GM21390 (cell line): ENCODE results near the gene HOXA5.
A peak's percentile ranks its signal among the peaks of the same experiment; 100 is the strongest.

Experiments used
- ATAC-seq: cut with Tn5 transposase; IDR thresholded peaks from one replicate; pipeline ENCODE4 v1.9.1; 2021; ENCODE audit not compliant: unreplicated experiment

HOXA5 gene

DNA sequence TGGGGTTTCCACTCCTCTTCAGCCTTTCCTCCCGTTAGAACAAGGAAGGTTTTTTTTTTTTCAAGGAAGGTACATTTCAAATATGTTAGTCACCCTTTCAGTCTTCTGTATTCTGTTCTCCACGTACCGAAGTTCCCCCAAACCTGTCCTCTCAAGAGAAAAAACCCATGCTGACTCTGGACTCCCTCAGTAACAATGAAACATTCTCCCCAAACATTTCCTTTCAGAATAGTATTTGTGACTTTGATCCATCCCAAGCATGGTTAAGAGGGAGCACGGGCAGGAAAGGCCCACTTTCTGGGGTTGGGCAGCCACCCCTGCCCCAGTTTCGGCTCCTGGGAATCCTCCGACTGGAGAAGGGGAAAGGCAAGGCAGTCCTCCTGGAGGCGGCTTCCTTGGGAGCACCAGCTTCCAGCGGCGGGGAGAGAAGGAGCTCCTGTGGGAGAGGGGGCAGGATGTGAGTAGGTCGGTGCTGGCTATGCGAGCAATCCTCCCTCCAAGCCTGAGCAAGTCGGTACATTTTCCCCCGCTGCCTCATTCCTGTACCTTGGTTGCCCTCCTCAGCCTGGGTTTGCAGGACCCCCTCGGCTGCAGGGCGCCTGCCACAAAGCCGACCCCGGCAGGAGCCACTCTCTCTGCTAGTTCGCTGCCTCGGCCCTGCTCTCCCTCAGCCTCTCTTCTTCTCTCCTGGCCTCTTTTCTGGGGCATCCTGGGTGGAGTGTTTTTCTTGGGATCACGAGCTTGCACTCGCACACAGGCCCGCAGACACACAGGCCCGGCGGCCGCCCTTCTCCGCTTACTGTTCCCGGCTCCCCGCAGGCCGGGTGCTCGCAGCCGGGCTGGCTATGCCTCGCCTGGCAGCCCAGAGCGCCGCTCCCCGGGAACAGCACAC lies 45.5 kb downstream of the HOXA5 start:
- ATAC-seq = no peak

DNA sequence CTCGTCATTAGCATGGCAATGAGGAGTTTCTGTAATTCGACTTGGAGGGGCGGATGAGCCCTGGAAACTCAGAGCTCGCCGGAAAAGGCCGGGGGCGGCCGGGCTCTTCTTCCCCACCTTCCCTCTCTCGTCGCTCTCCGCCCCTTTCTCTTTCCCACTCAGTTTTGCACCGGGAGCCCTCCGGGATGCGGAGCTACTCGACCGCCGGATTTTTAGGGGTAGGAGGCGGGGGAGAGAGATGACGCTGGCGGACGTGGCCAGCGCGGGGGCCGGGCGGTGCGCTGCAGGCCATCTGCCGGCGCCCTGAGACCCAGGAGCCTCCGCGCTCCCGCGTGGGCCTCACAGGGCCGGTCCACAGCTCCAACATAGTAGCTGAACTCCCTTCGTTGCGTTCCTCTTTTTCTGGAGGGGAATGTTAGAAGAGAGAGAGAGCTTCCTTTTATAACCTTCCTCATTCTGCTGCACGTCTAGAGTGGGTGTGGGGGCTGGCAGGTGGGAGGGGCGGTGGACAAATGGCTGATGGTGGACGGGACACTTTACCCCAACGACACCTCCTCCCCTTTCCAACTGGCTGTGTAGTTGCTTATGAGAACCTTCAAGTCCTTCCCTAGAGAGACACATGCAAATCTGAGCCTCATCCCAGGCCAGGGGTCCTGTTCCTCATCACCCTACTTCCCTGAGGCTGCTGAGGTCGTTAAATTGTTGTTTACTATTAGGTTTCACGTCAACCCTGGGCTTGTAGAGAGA lies 46.5 kb downstream of the HOXA5 start:
- no peak for ATAC-seq

DNA sequence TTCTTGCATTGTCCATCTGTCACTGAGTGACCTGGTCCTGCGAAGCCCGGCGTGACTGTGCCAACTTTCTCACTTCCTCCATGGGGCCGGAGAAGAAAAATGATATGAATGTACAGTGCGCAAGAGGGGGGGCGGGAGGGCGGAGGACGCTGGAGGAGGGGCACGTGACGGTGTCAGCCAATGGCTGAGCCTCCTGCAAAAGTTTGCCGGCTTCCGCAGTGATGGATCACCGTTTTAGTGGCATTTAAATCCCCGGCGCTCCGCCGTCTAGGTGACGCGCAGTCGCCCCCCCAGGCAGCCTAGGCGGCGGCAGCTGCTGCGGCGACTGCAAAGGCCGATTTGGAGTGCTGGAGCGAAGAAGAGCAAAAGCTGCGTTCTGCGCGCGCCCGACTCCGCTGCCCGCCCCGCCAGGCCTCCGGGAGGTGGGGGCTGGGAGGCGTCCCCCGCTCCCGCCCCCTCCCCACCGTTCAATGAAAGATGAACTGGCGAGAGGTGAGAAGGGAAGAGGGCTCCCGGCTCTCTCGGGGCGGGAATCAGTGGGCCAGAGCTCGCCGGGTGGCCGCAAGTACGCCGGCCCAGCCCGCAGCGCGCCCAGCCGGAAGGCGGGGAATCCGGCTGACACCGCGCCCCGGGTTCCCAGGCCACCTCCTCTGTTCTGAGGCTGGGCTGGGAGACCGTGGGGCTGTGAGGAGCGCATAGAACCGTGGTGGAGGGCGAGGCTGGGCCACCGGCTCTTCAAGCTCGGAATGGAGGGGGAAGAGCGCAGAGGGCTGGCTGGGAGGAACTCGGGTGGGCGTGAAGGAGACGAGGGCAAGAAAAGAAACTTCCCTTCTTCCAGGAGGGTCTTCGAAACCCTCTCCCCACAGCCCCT lies 47.3 kb downstream of the HOXA5 start, which contains the start of gene HOXA1:
Gene HOXA1, minus strand, starts transcription at position 104 of the 871 bp plus-strand sequence. Its CDS starts 88 bp downstream, at position 16.
- peak; percentile 87 for ATAC-seq

DNA sequence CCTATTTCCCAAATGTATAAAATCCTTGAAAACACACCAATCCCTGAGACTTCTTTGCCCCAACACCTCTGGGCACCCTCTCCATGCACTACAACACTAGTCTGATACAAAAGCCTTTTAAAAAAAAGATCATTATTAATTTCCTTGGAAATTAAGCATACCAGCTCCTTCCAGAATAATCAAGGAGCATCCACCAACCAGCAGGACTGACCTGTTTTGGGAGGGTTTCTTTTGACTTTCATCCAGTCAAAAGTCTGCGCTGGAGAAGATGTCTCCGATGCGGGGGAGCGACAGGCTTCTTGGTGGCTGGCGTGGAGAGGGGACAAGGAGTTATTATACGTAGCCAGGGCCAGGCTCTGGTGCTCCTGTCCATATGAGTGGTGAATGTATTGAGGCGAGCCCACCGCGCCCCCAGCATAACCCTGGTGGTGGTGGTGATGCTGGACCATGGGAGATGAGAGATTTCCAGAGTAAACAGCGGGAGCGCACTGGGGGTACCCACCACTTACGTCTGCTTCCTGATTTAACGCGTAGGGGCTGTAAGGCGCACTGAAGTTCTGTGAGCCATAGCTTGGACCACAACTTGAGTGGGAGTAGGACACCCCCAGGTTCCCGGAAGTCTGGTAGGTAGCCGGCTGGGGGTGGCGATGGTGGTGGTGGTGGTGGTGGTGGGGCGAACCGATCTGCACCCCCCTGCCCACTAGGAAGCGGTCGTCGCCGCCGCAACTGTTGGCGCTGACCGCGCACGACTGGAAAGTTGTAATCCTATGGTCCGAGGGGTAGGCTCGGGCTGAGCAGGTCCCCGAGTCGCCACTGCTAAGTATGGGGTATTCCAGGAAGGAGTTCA lies 48.2 kb downstream of the HOXA5 start:
- ATAC-seq = no peak

DNA sequence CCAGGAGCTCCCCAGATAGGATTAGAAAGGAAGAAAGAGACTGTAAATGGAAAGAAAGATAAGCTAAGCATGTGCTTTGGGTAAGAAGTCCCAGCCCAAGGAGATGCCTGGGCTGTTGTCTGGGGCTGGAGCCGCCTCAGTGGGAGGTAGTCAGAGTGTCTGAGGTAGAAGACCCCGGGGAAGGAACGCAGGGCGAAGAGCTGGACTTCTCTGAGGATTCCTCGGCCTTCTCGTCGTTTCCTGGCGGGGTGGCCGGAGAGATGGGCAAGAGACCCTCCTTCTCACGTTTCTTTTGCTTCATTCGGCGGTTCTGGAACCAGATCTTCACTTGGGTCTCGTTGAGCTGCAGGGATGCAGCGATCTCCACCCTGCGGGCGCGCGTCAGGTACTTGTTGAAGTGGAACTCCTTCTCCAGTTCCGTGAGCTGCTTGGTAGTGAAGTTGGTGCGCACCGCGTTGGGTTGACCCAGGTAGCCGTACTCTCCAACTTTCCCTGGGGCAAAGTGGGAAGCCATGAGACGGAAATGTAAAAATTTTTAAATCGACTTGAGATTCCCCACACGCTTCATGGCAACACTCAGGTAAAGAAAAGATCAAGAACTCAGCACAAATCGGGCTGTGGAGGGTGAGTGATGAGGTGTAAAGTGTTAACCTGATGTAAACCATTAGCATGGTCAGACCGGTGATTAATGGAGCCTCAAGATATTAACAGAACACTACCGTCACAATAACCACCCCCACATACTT lies 49.0 kb downstream of the HOXA5 start:
- no peak for ATAC-seq

DNA sequence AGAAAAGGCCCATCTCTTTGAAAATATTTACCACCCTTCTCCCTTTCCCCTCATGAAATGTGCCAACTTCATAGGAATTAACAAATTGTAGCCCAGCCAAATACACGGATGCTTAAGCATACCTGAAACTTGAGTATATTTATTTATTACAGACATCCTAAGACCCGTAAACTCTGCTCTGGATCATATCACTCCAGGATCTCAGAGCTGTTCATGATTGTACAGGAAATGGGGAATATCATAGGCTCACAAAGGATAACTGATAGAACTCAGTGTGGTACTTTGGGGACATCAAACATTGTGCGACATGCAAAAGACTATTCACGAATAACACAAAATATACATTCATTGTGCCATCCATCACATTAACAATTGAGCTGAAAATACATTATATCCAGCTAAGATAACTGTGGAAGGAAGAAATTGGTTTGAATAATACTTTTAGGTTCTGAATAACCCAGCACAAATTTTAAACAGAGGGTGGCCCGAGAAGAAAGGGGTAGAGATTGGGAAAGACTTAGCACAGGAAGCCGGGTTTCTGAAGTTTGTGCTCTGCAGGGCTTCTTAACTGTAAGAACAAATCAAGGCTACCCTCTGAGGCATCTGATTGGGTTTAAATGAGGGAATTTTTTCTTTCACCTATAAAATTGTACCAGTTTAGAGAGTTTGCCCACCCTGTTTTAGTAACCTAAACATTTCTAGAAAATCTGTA lies 50.1 kb downstream of the HOXA5 start:
- ATAC-seq = no peak

DNA sequence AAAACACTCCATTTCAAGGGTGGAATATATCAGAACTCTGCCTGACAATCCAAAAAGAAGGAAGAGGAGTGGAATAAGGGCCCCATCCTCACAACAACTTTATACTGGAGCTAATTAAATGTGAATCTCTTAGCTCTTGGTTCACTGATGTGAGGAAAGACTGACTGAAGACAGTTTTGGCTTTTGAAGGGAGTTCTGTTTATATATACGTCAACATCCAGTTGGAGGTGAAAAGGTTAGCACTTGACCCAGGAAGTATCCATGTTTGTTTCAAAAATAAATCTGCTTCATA lies 50.7 kb downstream of the HOXA5 start:
- no peak for ATAC-seq

DNA sequence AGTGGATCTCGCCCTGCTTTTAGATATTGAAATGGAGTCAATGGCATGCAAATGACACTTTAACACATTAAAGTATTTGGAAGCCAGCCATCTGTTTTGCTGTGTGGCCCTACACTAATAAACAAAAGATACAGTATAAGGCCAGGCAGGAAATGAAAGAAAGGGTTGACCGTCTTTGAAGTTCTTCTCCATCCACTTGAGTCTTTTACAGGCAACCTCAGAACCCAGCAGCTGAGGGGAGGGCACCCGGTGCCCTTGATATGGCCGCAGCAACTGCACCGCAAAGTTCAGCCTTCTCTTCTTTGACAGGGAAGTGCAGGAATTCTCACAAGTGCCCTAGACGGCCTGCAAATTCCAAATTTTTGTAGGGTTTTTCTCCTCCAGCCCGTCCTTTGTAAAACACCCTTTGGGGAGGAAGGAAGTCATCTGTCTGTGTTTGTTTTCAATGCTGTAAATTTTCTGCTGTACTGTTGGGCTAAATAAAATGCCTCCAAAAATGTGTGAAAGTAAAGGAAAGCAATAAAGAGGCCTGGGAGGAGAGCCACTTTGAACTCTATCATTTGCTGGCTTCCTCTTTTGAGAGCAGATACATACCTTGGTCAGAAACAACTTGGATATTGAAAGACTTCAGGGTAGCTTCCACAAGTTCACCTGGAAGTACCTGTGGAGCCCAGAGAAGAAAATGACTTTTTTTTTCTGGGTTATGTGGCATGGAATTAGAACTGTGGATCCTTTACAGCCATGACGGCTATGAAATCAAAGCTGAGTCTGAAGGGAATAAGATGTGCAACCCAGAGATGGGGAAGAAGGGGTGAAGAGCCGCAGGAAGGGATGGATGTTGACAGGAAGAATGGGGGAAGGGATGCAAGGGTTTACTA lies 51.3 kb downstream of the HOXA5 start:
- ATAC-seq = no peak

DNA sequence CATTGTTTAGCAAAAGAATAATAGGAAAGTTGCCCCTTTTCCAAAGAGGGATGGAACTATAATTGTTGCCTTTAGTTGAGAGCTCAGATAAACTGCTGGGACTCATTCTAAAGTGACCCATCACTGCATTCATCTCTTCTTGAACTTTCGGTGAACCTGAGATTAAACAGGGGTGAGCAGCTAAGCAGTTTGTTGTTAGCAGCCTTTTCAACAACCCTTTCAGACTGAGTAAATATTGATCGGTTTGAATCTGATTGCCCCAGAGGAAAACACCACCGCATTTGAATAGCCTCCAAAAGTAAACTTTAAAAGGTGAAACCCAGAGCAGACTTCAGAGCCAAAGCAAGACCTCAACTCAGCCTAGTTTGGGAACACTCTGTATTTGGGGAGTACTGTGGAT lies 52.4 kb downstream of the HOXA5 start:
- no peak for ATAC-seq
